Gastrocnemius medialis (tissue), 4 donors: ENCODE results near the gene SMYD5.

Source experiments
- CTCF ChIP-seq, 5 experiments: fragments of 450-650 bp in 3 of 5; fragments of 200-600 bp in 2 of 5; sonication (generic) in 2 of 5; IDR thresholded peaks in 4 of 5; conservative IDR thresholded peaks in 1 of 5; 1 replicate in 4 of 5; 2 replicates in 1 of 5; pipeline ENCODE4 v1.5.1; 2016 to 2019; ENCODE audit warnings: antibody characterized with exemption in 5 of 5, mild to moderate bottlenecking in 3 of 5, moderate library complexity in 3 of 5
- POLR2A ChIP-seq, 2 donors: fragments of 450-650 bp; IDR thresholded peaks; one replicate each; pipeline ENCODE4 v1.6.1; 2017; ENCODE audit warnings: antibody characterized with exemption in 2 of 2, mild to moderate bottlenecking in 2 of 2, moderate library complexity in 2 of 2

- TF ChIP-seq POLR2A (IDR thresholded peaks at IDR 0.05) (no peak), CTCF (IDR thresholded peaks at IDR 0.05 in 4 of 5, conservative IDR thresholded peaks at IDR 0.05 in 1 of 5) (no peak)
These were observed 55.0 kb downstream of the SMYD5 start for GRCh38 chr2:73268830-73269685.
